Measurements from ENCODE around the gene C2orf81.

The C2orf81 gene

DNA sequence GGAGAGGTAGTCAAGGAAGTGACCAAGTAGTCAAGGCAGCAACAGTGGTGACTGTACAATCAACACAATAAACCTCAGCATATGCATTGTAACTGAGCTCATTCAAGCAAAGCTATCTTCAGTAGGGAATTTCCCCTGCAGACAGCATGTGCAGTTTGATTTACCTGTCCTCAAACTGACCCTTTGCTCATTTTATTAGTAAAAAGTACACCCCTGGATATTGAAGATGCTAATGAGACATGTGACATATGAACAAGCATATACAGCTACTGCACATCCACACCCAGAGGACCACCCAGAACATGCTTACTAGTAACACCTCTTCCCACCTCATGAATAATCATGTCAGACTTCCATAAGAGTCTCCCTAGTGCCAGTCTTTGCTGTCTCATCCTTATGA is 15.4 kb downstream of the C2orf81 start:
- Mint-ChIP-seq H3K4me3 (no peak overlapping the region), H3K36me3 (ENCODE audit: low read depth) (no peaks in the 10 kb centered on the region), H3K4me1 (ENCODE audit: low read depth) (no peaks in the 10 kb centered on the region), H3K27me3 (peaks cover 17% of the 10 kb centered on the region), H3K9me3 (no peaks in the 10 kb centered on the region), H3K27ac (no peak overlapping the region)
- intact Hi-C loops (cut with micrococcal nuclease), result no loop called here

DNA sequence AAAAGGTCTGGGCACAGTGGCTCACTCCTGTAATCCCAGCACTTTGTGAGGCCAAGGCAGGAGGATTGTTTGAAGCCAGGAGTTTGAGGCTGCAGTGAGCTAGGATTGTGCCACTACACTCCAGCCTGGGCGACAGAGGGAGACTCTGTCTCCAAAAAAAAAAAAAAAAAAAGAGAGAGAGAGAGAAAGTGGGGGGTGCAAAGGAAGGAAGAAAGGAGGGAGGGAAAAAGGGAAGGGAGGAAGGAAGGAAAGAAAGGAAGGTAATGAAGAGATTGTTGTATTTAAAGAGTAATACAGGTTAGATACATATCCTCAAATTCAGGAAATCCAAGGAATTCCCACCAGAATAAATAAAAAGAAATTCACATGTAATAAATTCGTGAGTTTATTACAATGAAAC is 19.5 kb downstream of the C2orf81 start:
- Mint-ChIP-seq H3K27ac (no peak overlapping the region), H3K27me3 (peaks cover 3% of the 10 kb centered on the region), H3K4me3 (no peak overlapping the region), H3K9me3 (no peaks in the 10 kb centered on the region), H3K36me3 (ENCODE audit: low read depth) (no peaks in the 10 kb centered on the region), H3K4me1 (ENCODE audit: low read depth) (no peaks in the 10 kb centered on the region)
- intact Hi-C loops (cut with micrococcal nuclease), result no loop called here

GRCh38 chr2:74399785-74400184 is 21.6 kb downstream of the C2orf81 start:
- H3K9me3 Mint-ChIP-seq, result no peaks in the 10 kb centered on the region
- intact Hi-C loops (cut with micrococcal nuclease), result no loop called here
- H3K4me3 Mint-ChIP-seq, result no peak overlapping the region
- H3K4me1 Mint-ChIP-seq (ENCODE audit: low read depth), result no peaks in the 10 kb centered on the region
- H3K27ac Mint-ChIP-seq, result no peak overlapping the region
- H3K27me3 Mint-ChIP-seq, result no peaks in the 10 kb centered on the region
- H3K36me3 Mint-ChIP-seq (ENCODE audit: low read depth), result no peaks in the 10 kb centered on the region

DNA sequence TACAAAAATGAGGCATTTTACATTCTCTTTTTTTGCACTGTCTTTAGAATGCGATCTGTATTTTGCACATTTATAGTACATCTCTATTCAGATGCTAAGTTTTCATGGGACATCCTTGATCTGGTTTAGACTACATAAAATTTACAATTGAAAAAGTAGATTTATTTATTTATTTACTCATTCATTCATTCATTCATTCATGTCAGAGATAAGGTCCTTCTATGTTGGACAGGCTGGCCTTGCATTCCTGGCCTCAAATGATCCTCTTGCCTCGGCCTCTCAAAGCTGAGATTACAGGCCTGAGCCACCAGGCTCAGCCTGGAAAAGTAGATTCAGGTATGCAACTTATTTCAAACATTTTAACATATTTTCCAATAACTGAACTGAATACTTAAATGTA is 25.3 kb downstream of the C2orf81 start:
- no peaks in the 10 kb centered on the region for H3K9me3 Mint-ChIP-seq
- no peaks in the 10 kb centered on the region for H3K27me3 Mint-ChIP-seq
- H3K27ac Mint-ChIP-seq, result no peak overlapping the region
- H3K4me1 Mint-ChIP-seq (ENCODE audit: low read depth), result no peaks in the 10 kb centered on the region
- H3K4me3 Mint-ChIP-seq, result no peak overlapping the region
- H3K36me3 Mint-ChIP-seq (ENCODE audit: low read depth), result peaks cover 6% of the 10 kb centered on the region
- intact Hi-C loops (cut with micrococcal nuclease), result no loop called here

DNA sequence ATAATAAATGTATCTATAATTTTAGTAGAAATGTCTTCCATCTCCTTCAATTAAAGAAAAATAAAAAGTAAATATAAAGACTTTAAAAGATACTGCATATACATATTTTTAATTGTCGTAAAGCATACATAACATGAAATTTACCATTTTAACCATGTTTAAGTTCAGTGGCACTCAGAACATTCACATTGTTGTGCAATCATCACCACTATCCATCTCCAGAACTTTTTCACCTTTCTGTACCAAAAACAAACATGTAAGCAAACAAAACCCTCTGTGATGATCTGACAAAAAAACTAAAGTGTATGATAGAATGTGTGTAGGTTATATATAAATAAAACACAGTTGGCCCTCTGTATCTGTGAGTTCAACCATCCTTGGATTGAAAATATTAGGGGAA is 27.9 kb downstream of the C2orf81 start:
- Mint-ChIP-seq H3K4me1 (ENCODE audit: low read depth) (no peaks in the 10 kb centered on the region), H3K4me3 (no peak overlapping the region), H3K27me3 (no peaks in the 10 kb centered on the region), H3K27ac (no peak overlapping the region), H3K9me3 (no peaks in the 10 kb centered on the region), H3K36me3 (ENCODE audit: low read depth) (peaks cover 6% of the 10 kb centered on the region)
- intact Hi-C loops (cut with micrococcal nuclease), result no loop called here

- intact Hi-C loops (cut with micrococcal nuclease), result no loop called here
- Mint-ChIP-seq H3K4me3 (no peak overlapping the region), H3K4me1 (ENCODE audit: low read depth) (no peaks in the 10 kb centered on the region), H3K27me3 (no peaks in the 10 kb centered on the region), H3K36me3 (ENCODE audit: low read depth) (peaks cover 6% of the 10 kb centered on the region), H3K27ac (no peak overlapping the region), H3K9me3 (no peaks in the 10 kb centered on the region)
These were observed 29.0 kb downstream of the C2orf81 start for GRCh38 chr2:74392449-74392743.

GRCh38 chr2:74391580-74392448 is 29.6 kb downstream of the C2orf81 start:
- H3K36me3 Mint-ChIP-seq (ENCODE audit: low read depth), result peaks cover 6% of the 10 kb centered on the region
- no peaks in the 10 kb centered on the region for H3K4me1 Mint-ChIP-seq (ENCODE audit: low read depth)
- H3K4me3 Mint-ChIP-seq, result peak overlapping the region; percentile 86
- no peaks in the 10 kb centered on the region for H3K9me3 Mint-ChIP-seq
- intact Hi-C loops (cut with micrococcal nuclease), result no loop called here
- no peaks in the 10 kb centered on the region for H3K27me3 Mint-ChIP-seq
- peak overlapping the region; percentile 96 for H3K27ac Mint-ChIP-seq

- H3K4me3 Mint-ChIP-seq, result peak overlapping the region; percentile 86
- H3K36me3 Mint-ChIP-seq (ENCODE audit: low read depth), result peaks cover 6% of the 10 kb centered on the region
- intact Hi-C loops (cut with micrococcal nuclease), result no loop called here
- H3K27me3 Mint-ChIP-seq, result no peaks in the 10 kb centered on the region
- H3K27ac Mint-ChIP-seq, result peak overlapping the region; percentile 96
- H3K4me1 Mint-ChIP-seq (ENCODE audit: low read depth), result no peaks in the 10 kb centered on the region
- H3K9me3 Mint-ChIP-seq, result no peaks in the 10 kb centered on the region
These were observed 30.2 kb downstream of the C2orf81 start for GRCh38 chr2:74391209-74391579.

DNA sequence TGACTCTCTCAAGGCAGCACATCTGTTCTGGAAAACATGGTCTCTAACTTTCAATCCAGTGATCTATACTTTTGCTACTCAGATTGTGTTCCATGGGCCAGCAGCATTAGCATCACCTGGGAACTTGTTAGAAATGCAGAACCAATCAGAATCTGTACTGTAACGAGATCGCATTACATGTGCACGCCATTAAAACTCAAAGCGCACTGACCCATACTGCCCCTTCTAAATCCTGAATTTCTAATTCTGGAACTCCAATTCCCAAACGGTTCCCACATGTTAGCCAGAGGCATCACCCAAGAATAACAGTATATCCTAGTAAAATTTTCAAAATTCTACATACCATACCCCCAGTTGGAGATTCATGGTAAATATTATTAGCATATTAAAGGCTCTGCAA is 30.8 kb downstream of the C2orf81 start:
- intact Hi-C loops (cut with micrococcal nuclease), result no loop called here
- H3K4me1 Mint-ChIP-seq (ENCODE audit: low read depth), result no peaks in the 10 kb centered on the region
- H3K27me3 Mint-ChIP-seq, result no peaks in the 10 kb centered on the region
- H3K27ac Mint-ChIP-seq, result no peak overlapping the region
- H3K9me3 Mint-ChIP-seq, result no peaks in the 10 kb centered on the region
- peaks cover 6% of the 10 kb centered on the region for H3K36me3 Mint-ChIP-seq (ENCODE audit: low read depth)
- H3K4me3 Mint-ChIP-seq, result no peak overlapping the region

DNA sequence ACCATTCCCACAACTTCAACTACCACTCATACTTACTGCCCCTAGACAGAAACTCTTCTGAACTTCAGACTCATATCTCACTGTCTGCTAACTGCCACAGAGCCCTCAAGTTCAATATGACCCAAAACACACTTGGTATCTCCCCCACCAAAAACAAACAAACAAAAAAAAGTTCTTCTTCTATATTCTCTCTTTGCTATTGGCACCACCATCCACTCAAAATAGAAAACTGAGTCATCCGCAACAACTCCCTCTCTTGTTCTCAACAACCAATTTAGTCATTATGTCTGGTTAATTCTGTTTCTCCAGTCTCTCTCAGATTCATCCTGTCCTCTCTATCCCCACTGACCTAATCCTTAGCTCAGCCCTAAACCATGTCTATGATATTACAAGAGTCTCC is 34.1 kb downstream of the C2orf81 start:
- Mint-ChIP-seq H3K4me1 (ENCODE audit: low read depth) (no peaks in the 10 kb centered on the region), H3K27me3 (no peaks in the 10 kb centered on the region), H3K36me3 (ENCODE audit: low read depth) (peaks cover 6% of the 10 kb centered on the region), H3K4me3 (no peak overlapping the region), H3K9me3 (no peaks in the 10 kb centered on the region), H3K27ac (no peak overlapping the region)
- intact Hi-C loops (cut with micrococcal nuclease), result no loop called here

DNA sequence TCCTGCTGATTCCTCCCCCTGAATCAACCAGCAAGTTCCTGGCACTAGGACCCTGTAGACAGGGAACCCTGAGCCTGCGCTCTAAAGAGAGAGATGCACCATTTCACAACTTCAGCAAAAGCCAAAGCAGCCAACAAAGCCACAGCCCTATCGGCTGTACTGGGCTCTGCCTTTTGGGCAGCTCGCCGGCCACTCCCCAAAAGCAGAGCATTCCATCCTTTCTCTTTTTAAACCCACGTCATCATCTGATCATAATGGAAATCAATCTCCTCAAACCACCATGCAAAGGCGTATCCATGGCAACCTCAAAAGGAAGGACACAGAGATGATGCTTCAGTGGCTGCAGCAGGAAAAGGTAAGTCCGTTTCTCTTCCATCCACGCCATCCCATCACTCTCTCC is 36.0 kb downstream of the C2orf81 start:
- Mint-ChIP-seq H3K27me3 (no peaks in the 10 kb centered on the region), H3K27ac (no peak overlapping the region), H3K36me3 (ENCODE audit: low read depth) (peaks cover 6% of the 10 kb centered on the region), H3K9me3 (no peaks in the 10 kb centered on the region), H3K4me3 (no peak overlapping the region), H3K4me1 (ENCODE audit: low read depth) (peaks cover 12% of the 10 kb centered on the region)
- intact Hi-C loops (cut with micrococcal nuclease), result no loop called here

GRCh38 chr2:74384051-74384450 is 37.4 kb downstream of the C2orf81 start:
- intact Hi-C loops (cut with micrococcal nuclease), result no loop called here
- Mint-ChIP-seq H3K36me3 (ENCODE audit: low read depth) (peaks cover 6% of the 10 kb centered on the region), H3K4me3 (no peak overlapping the region), H3K27me3 (no peaks in the 10 kb centered on the region), H3K9me3 (no peaks in the 10 kb centered on the region), H3K4me1 (ENCODE audit: low read depth) (peaks cover 21% of the 10 kb centered on the region), H3K27ac (no peak overlapping the region)

- Mint-ChIP-seq H3K4me3 (no peak overlapping the region), H3K27me3 (no peaks in the 10 kb centered on the region), H3K36me3 (ENCODE audit: low read depth) (peaks cover 12% of the 10 kb centered on the region), H3K4me1 (ENCODE audit: low read depth) (peaks cover 21% of the 10 kb centered on the region), H3K9me3 (no peaks in the 10 kb centered on the region), H3K27ac (no peak overlapping the region)
- intact Hi-C loops (cut with micrococcal nuclease), result no loop called here
These were observed 38.2 kb downstream of the C2orf81 start for GRCh38 chr2:74383254-74383653.

DNA sequence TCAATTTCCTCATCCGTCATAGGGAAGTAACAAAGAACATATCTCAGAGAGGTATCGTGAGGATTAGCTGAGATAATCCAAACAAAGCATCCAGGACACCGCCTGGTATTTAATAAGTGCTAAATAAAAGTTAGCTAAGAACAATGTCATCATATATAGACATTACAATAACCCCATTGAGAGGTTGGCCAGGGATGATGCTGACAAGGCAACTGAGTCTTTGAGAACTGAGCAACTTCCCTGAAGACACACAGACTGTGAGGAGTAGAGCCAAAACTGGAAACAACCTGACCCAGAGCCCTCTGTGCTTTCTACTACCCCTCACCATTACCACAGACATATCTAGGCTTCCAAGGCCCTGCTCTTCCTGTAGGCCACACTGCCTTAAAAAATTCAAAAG is 39.7 kb downstream of the C2orf81 start:
- Mint-ChIP-seq H3K4me3 (no peak overlapping the region), H3K36me3 (ENCODE audit: low read depth) (peaks cover 27% of the 10 kb centered on the region), H3K4me1 (ENCODE audit: low read depth) (peaks cover 21% of the 10 kb centered on the region), H3K9me3 (no peaks in the 10 kb centered on the region), H3K27ac (no peak overlapping the region), H3K27me3 (no peaks in the 10 kb centered on the region)
- intact Hi-C loops (cut with micrococcal nuclease), result no loop called here

All from dendritic cell treated with granulocyte-macrophage colony-stimulating factor and Interleukin-4, amounts not matched to agents 40 ng/mL and 50 ng/mL, for 4 days (primary cell).